Adrenal gland (tissue), 5 donors: ENCODE results near the gene ARHGAP33.

Experiments used
- CTCF ChIP-seq, 6 experiments: fragments of 450-650 bp in 4 of 6; fragments of 200-600 bp in 2 of 6; sonication (generic) in 1 of 6; IDR thresholded peaks; 1 replicate in 5 of 6; 2 replicates in 1 of 6; pipeline versions ENCODE4 v1.5.1 to v1.8.0; 2016 to 2021; ENCODE audit warnings: antibody characterized with exemption in 6 of 6, mild to moderate bottlenecking in 2 of 6, moderate library complexity in 1 of 6
- POLR2A ChIP-seq, 2 donors: fragments of 450-650 bp; IDR thresholded peaks; one replicate each; pipeline ENCODE4 v1.6.1; 2017; ENCODE audit warnings: antibody characterized with exemption in 2 of 2, mild to moderate bottlenecking in 2 of 2, moderate library complexity in 1 of 2
- donor health status: DM: no; HTN: no; CAD: no.

- TF ChIP-seq CTCF (IDR thresholded peaks at IDR 0.05) (no peak), POLR2A (IDR thresholded peaks at IDR 0.05) (no peak)
Observed at GRCh38 chr19:35766571-35767104, 8.7 kb upstream of the ARHGAP33 start.
